Amniotic epithelial cell (primary cell): ENCODE data around the gene FLNB.
"Not testable (repeated sequence)": the region's sequence is repeated elsewhere in the genome, so short reads cannot be mapped to it uniquely, and the experiment has no call there.

Experiments
- DNase-seq: peaks from one replicate; pipeline ENCODE4 v3.0.0-alpha.2; 2010; ENCODE audit warnings: low read depth

The FLNB gene

GRCh38 chr3:57982561-57983243 lies 25.5 kb upstream of the FLNB start:
- no peak for DNase-seq

GRCh38 chr3:57983734-57984518 lies 24.3 kb upstream of the FLNB start:
- peak; percentile 92 for DNase-seq

- DNase-seq: no peak
Observed at GRCh38 chr3:57985176-57985983, 22.8 kb upstream of the FLNB start.

- DNase-seq: no peak
Observed at GRCh38 chr3:57985984-57986246, 22.3 kb upstream of the FLNB start.

- no peak for DNase-seq
Observed at GRCh38 chr3:57986261-57986660, 22.0 kb upstream of the FLNB start.

- DNase-seq: not testable (repeated sequence)
Observed at GRCh38 chr3:57989198-57989597, 19.0 kb upstream of the FLNB start.

- DNase-seq: no peak
Observed at GRCh38 chr3:57989646-57990045, 18.6 kb upstream of the FLNB start.

- DNase-seq: peak; percentile 50
Observed at GRCh38 chr3:57992452-57993213, 15.6 kb upstream of the FLNB start.

GRCh38 chr3:57998366-57999283 lies 9.6 kb upstream of the FLNB start:
- peak; percentile 87 for DNase-seq

GRCh38 chr3:57999417-58000115 lies 8.7 kb upstream of the FLNB start:
- peak; percentile 33 for DNase-seq

- no peak for DNase-seq
Observed at GRCh38 chr3:58000306-58001085, 7.7 kb upstream of the FLNB start.

GRCh38 chr3:58001086-58001467 lies 7.1 kb upstream of the FLNB start:
- DNase-seq: no peak

GRCh38 chr3:58001979-58002378 lies 6.2 kb upstream of the FLNB start:
- DNase-seq: no peak

- DNase-seq: peak; percentile 70
Observed at GRCh38 chr3:58003093-58003492, 5.1 kb upstream of the FLNB start.

GRCh38 chr3:58004973-58005372 lies 3.2 kb upstream of the FLNB start:
- peak; percentile 73 for DNase-seq

GRCh38 chr3:58005669-58006068 lies 2.6 kb upstream of the FLNB start:
- DNase-seq: peak; percentile 84

- no peak for DNase-seq
Observed at GRCh38 chr3:58006661-58007060, 1.6 kb upstream of the FLNB start.

GRCh38 chr3:58009026-58009748 lies 965 bp downstream of the FLNB start:
- DNase-seq: no peak
